ENCODE measurements around the gene CADPS2.

- TF ChIP-seq POLR2A (IDR thresholded peaks at IDR 0.05; ENCODE audit: low read depth) (no peak), CTCF (IDR thresholded peaks at IDR 0.05) (no peak), POLR2AphosphoS5 (IDR thresholded peaks at IDR 0.05) (no peak), EP300 (IDR thresholded peaks at IDR 0.05) (no peak)
These were observed 280.3 kb downstream of the CADPS2 start for GRCh38 chr7:122605929-122606328.
